Measurements from ENCODE around the gene MAGED1. TPM values are rescaled to one million over a fixed set of nuclear protein-coding genes. Genes with fewer than 3 reads are reported as not detected.

The MAGED1 gene, protein sequence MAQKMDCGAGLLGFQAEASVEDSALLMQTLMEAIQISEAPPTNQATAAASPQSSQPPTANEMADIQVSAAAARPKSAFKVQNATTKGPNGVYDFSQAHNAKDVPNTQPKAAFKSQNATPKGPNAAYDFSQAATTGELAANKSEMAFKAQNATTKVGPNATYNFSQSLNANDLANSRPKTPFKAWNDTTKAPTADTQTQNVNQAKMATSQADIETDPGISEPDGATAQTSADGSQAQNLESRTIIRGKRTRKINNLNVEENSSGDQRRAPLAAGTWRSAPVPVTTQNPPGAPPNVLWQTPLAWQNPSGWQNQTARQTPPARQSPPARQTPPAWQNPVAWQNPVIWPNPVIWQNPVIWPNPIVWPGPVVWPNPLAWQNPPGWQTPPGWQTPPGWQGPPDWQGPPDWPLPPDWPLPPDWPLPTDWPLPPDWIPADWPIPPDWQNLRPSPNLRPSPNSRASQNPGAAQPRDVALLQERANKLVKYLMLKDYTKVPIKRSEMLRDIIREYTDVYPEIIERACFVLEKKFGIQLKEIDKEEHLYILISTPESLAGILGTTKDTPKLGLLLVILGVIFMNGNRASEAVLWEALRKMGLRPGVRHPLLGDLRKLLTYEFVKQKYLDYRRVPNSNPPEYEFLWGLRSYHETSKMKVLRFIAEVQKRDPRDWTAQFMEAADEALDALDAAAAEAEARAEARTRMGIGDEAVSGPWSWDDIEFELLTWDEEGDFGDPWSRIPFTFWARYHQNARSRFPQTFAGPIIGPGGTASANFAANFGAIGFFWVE
- total RNA-seq, result 10.2 and 11.6 TPM in 2 replicates

DNA sequence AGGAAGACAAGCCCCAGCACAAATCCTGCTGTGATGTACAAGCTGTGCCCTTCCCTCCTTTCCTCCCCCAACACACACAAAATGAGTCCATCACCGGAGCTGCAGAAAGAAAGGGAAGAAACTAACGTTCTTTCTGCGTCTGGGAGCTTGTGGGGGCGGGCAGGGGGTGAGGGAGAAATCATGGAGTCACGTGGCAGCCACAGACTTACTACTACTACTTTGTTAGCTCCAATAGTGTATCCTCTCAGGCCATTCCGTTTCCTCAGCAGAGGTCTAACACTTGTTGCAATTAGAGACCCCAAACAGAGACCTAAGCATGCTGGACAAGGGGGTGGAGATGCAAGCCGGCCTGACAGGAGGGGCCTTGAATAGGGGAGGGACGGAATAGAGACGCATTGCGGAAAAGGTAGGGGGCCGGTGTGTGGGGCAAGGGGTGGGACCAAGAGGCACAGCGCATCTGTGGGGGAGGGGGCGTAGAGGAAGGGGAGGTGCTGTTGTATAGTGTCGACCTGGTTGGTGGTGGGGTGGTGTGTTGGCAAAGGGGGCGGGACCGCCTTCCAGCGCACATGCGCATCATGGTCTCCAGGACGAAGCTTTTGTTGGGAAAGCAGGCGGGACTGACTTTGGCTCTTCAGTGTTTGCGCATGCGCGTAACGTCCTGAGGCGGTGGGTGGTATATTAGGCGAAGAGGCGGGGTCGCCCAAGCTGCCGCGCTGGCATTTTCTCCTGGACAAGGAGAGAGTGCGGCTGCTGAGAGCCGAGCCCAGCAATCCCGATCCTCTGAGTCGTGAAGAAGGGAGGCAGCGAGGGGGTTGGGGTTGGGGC is at the start of gene MAGED1:
TSS of gene MAGED1 (plus strand) at position 703 of the 825 bp plus-strand sequence. CDS start 682 bp downstream, outside the sequence.
- FAIRE-seq (no peak), DNase-seq (ENCODE audit: low read depth) (peak; percentile 84)
- Histone ChIP-seq H3K27me3 (ENCODE audit: control insufficient read depth, insufficient read depth, low read length) (no peaks in the 10 kb centered on the region), H3K36me3 (ENCODE audit: control insufficient read depth, insufficient read depth, low read length) (no peaks in the 10 kb centered on the region), H3K4me3 (ENCODE audit: low read depth, low read length) (peak within 1 kb of the TSS; percentile 56)
- TF ChIP-seq, protein P1, sequence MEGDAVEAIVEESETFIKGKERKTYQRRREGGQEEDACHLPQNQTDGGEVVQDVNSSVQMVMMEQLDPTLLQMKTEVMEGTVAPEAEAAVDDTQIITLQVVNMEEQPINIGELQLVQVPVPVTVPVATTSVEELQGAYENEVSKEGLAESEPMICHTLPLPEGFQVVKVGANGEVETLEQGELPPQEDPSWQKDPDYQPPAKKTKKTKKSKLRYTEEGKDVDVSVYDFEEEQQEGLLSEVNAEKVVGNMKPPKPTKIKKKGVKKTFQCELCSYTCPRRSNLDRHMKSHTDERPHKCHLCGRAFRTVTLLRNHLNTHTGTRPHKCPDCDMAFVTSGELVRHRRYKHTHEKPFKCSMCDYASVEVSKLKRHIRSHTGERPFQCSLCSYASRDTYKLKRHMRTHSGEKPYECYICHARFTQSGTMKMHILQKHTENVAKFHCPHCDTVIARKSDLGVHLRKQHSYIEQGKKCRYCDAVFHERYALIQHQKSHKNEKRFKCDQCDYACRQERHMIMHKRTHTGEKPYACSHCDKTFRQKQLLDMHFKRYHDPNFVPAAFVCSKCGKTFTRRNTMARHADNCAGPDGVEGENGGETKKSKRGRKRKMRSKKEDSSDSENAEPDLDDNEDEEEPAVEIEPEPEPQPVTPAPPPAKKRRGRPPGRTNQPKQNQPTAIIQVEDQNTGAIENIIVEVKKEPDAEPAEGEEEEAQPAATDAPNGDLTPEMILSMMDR (IDR thresholded peaks at IDR 0.05; ENCODE audit: insufficient read depth, low read length, severe bottlenecking), result no peak

DNA sequence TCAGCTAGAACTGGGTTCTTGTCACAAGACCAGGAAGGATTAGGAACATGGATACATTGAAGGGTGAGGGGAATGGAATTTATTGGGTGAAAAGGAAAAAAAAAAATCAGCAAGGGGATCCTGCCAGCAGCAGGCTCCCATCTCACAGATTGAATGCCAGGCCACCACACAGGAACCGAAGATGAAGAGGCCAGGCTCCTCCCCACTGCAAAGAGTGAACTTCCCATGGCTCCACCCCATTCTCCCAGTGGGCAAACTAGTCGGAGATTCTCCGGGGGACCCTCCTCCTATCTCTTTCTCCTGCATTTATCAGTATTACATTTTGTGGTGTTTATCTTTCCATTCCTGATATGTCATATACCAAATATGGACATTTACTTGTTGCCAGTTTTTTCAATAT is 46.0 kb upstream of the MAGED1 start:
- TF ChIP-seq, protein P1 (IDR thresholded peaks at IDR 0.05; ENCODE audit: insufficient read depth, low read length, severe bottlenecking), result no peak
- no peaks in the 10 kb centered on the region for H3K27me3 ChIP-seq (ENCODE audit: control insufficient read depth, insufficient read depth, low read length)
- no peak overlapping the region for H3K4me3 ChIP-seq (ENCODE audit: low read depth, low read length)
- FAIRE-seq (no peak), DNase-seq (ENCODE audit: low read depth) (no peak)
- no peaks in the 10 kb centered on the region for H3K36me3 ChIP-seq (ENCODE audit: control insufficient read depth, insufficient read depth, low read length)

DNA sequence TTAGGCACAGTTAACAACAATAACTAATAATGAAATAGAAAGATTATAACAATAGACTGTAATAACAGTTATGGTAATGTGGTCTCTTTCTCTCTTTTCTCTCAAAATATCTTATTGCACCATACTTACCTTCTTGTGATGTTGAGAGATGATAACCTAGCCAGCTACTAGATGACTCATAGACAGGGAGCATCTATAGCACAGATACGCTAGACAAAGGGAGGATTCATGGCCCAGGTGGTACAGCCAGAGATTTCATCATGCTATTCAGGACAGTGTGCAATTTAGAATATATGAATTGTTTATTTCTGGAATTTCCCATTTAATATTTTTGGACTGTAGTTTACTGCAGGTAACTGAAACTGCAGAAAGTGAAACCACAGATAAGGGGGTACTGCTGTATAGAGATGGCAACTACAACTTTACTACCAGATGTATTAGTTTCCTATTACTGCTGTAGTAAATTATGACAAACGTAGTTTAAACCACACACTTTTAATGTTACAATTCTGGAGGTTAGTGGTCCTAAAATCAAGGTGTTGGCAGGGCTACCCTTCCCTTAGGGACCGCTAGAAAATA is 41.8 kb upstream of the MAGED1 start:
- TF ChIP-seq, protein P1 (IDR thresholded peaks at IDR 0.05; ENCODE audit: insufficient read depth, low read length, severe bottlenecking), result no peak
- no peak overlapping the region for H3K4me3 ChIP-seq (ENCODE audit: low read depth, low read length)
- FAIRE-seq (no peak), DNase-seq (ENCODE audit: low read depth) (peak; percentile 26)
- no peaks in the 10 kb centered on the region for H3K36me3 ChIP-seq (ENCODE audit: control insufficient read depth, insufficient read depth, low read length)
- H3K27me3 ChIP-seq (ENCODE audit: control insufficient read depth, insufficient read depth, low read length), result no peaks in the 10 kb centered on the region

DNA sequence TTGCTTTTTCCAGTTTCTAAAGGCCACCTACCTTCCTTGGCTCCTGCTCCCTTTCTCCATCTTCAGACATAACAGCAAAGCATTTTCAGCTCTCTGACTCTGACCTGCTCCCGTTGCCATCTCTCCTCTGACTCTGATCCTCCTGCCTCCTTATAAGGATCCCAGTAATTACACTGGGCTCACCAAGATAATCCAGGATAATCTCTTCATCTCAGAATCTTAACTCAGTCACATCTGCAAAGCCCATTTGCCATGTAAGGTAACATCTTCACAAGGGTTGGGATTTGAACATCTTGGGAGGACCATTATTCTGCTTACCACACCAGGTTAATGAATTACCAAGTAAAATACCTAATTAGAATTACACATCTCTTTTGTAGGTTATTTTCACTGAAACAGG is 41.3 kb upstream of the MAGED1 start:
- Histone ChIP-seq H3K4me3 (ENCODE audit: low read depth, low read length) (no peak overlapping the region), H3K36me3 (ENCODE audit: control insufficient read depth, insufficient read depth, low read length) (no peaks in the 10 kb centered on the region), H3K27me3 (ENCODE audit: control insufficient read depth, insufficient read depth, low read length) (no peaks in the 10 kb centered on the region)
- FAIRE-seq, result no peak
- DNase-seq (ENCODE audit: low read depth), result no peak
- TF ChIP-seq, protein P1 (IDR thresholded peaks at IDR 0.05; ENCODE audit: insufficient read depth, low read length, severe bottlenecking), result no peak

DNA sequence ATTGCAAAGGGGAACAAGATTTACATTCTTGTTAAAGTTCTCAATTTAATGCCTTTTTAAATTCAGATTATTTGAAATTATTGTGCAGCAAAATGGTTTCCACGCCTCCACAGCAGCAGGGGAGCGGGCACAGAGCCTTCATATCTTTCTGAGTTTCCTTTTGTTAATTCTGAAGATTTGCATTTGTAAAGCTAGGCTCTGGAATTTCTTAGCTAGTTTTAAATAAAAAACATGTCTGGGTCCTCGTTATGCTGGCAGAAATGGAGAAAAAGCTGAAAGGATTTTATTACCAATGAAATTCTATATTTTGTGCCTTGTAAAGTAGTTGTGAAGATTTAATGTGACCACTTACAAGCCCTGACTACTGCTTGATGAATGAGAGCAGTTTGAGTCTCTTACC is 40.8 kb upstream of the MAGED1 start:
- FAIRE-seq (no peak), DNase-seq (ENCODE audit: low read depth) (no peak)
- Histone ChIP-seq H3K27me3 (ENCODE audit: control insufficient read depth, insufficient read depth, low read length) (no peaks in the 10 kb centered on the region), H3K36me3 (ENCODE audit: control insufficient read depth, insufficient read depth, low read length) (no peaks in the 10 kb centered on the region), H3K4me3 (ENCODE audit: low read depth, low read length) (no peak overlapping the region)
- TF ChIP-seq, protein P1 (IDR thresholded peaks at IDR 0.05; ENCODE audit: insufficient read depth, low read length, severe bottlenecking), result no peak

Data from bronchial epithelial cell (primary cell).